HepG2 (cell line): ENCODE data around the gene ESYT1. TPM values are rescaled to one million over a fixed set of nuclear protein-coding genes. Genes with fewer than 3 reads are reported as not detected.
A peak's percentile ranks its signal among the peaks of the same experiment; 100 is the strongest.

Experiments
- AGO1 ChIP-seq: fragments of 200-400 bp; formaldehyde crosslinking; IDR thresholded peaks from 2 replicates; pipeline ENCODE4 v1.6.1; 2017; ENCODE audit warnings: mild to moderate bottlenecking, low read depth, low read length, moderate library complexity; ENCODE audit not compliant: poor library complexity, severe bottlenecking
- GTF2F1 ChIP-seq: fragments of 150-350 bp; IDR thresholded peaks from 2 replicates; pipeline ENCODE4 v1.6.1; 2014; ENCODE audit warnings: low read length
- HOXA3 ChIP-seq: sonication (generic); formaldehyde crosslinking; IDR thresholded peaks from 2 replicates; pipeline ENCODE4 v1.5.0; 2020; ENCODE audit warnings: missing genetic modification reagents
- JUNB ChIP-seq: sonication (generic); formaldehyde crosslinking; IDR thresholded peaks from 2 replicates; pipeline ENCODE4 v1.8.0; 2022; ENCODE audit warnings: missing genetic modification reagents, mild to moderate bottlenecking, borderline replicate concordance
- KLF11 ChIP-seq: IDR thresholded peaks from 2 replicates; pipeline ENCODE4 v1.6.1; 2016; ENCODE audit warnings: missing compliant biosample characterization
- KLF12 ChIP-seq: sonication (generic); formaldehyde crosslinking; IDR thresholded peaks from 2 replicates; pipeline ENCODE4 v1.4.0; 2020; ENCODE audit warnings: missing genetic modification reagents, borderline replicate concordance
- KLF9 ChIP-seq: IDR thresholded peaks from 2 replicates; pipeline ENCODE4 v1.6.1; 2016; ENCODE audit warnings: low read depth
- KMT2B ChIP-seq: IDR thresholded peaks from 2 replicates; pipeline ENCODE4 v1.6.1; 2016; ENCODE audit warnings: missing genetic modification reagents, missing compliant biosample characterization
- REXO4 ChIP-seq: sonication (generic); formaldehyde crosslinking; IDR thresholded peaks from 2 replicates; pipeline ENCODE4 v1.8.0; 2022; ENCODE audit warnings: missing genetic modification reagents, mild to moderate bottlenecking, borderline replicate concordance
- STAG1 ChIP-seq: sonication (generic); formaldehyde crosslinking; IDR thresholded peaks from 2 replicates; pipeline ENCODE4 v1.4.0; 2020; ENCODE audit warnings: missing genetic modification reagents
- ZFP62 ChIP-seq: sonication (generic); formaldehyde crosslinking; IDR thresholded peaks from 2 replicates; pipeline ENCODE4 v1.4.0; 2020; ENCODE audit warnings: missing genetic modification reagents
- ZNF224 ChIP-seq: sonication (generic); formaldehyde crosslinking; IDR thresholded peaks from 2 replicates; pipeline ENCODE4 v1.5.0; 2020; ENCODE audit warnings: mild to moderate bottlenecking, missing genetic modification reagents
- ZNF333 ChIP-seq: sonication (generic); formaldehyde crosslinking; IDR thresholded peaks from 2 replicates; pipeline ENCODE4 v1.4.0; 2020; ENCODE audit warnings: mild to moderate bottlenecking, missing genetic modification reagents, borderline replicate concordance
- ZNF335 ChIP-seq: sonication (generic); formaldehyde crosslinking; IDR thresholded peaks from 2 replicates; pipeline ENCODE4 v1.4.0; 2020; ENCODE audit warnings: missing genetic modification reagents
- ZNF564 ChIP-seq: sonication (generic); formaldehyde crosslinking; IDR thresholded peaks from 2 replicates; pipeline ENCODE4 v1.8.1; 2023; ENCODE audit warnings: mild to moderate bottlenecking, missing genetic modification reagents
- ZSCAN12 ChIP-seq: sonication (generic); formaldehyde crosslinking; IDR thresholded peaks from 2 replicates; pipeline ENCODE4 v1.9.0; 2021; ENCODE audit warnings: mild to moderate bottlenecking, missing genetic modification reagents
- polyA plus RNA-seq, 8 experiments: library from polyadenylated mRNA; depleted of rRNA in 3 of 8; stranded (reverse) in 7 of 8; unstranded in 1 of 8; fragments of >200 nt; fragmentation: Illumina TruSeq in 4 of 8; extraction: Trizol in 4 of 8; gene quantifications; 2 replicates each; pipeline versions ENCODE4 v1.2.1 to v1.2.3, GENCODE V29; 2011 to 2016; ENCODE audit warnings: low read depth in 4 of 8, missing spikeins in 1 of 8, mixed read lengths in 1 of 8; ENCODE audit not compliant: insufficient read depth in 1 of 8
- total RNA-seq, 5 experiments: library from RNA; depleted of rRNA; stranded (reverse); fragments of >200 nt; fragmentation: Illumina TruSeq; extraction: Trizol; gene quantifications; 2 replicates each; pipeline ENCODE4 v1.2.3, GENCODE V29; 2016; ENCODE audit warnings: low read depth in 1 of 5
- TF ChIP-seq, protein P1 (sequence below): sonication (generic); formaldehyde crosslinking; IDR thresholded peaks from 2 replicates; pipeline ENCODE4; 2020; ENCODE audit warnings: missing genetic modification reagents, mild to moderate bottlenecking, borderline replicate concordance
- TF ChIP-seq, protein P2 (sequence below): sonication (generic); formaldehyde crosslinking; IDR thresholded peaks from 2 replicates; pipeline ENCODE4 v1.4.0; 2020; ENCODE audit warnings: missing genetic modification reagents
- TF ChIP-seq, protein P3 (sequence below): IDR thresholded peaks from 2 replicates; pipeline ENCODE4 v1.6.1; 2016
- TF ChIP-seq, protein P4 (sequence below): IDR thresholded peaks from 2 replicates; pipeline ENCODE4 v1.6.1; 2012; ENCODE audit warnings: low read depth, low read length, improper control_type of control experiment
- TF ChIP-seq, protein P5 (sequence below): IDR thresholded peaks from 2 replicates; pipeline ENCODE4 v1.6.1; 2018; ENCODE audit warnings: missing genetic modification reagents
- TF ChIP-seq, protein P6 (sequence below): sonication (generic); formaldehyde crosslinking; IDR thresholded peaks from 2 replicates; pipeline ENCODE4 v1.8.0; 2022; ENCODE audit warnings: mild to moderate bottlenecking, missing genetic modification reagents

Gene ESYT1
- total and polyA plus RNA-seq, 2 of the 13 experiments (the other 11 are each of a cell fraction or from before 2014, with no cell fraction given): 66.9 to 71.0 TPM

DNA sequence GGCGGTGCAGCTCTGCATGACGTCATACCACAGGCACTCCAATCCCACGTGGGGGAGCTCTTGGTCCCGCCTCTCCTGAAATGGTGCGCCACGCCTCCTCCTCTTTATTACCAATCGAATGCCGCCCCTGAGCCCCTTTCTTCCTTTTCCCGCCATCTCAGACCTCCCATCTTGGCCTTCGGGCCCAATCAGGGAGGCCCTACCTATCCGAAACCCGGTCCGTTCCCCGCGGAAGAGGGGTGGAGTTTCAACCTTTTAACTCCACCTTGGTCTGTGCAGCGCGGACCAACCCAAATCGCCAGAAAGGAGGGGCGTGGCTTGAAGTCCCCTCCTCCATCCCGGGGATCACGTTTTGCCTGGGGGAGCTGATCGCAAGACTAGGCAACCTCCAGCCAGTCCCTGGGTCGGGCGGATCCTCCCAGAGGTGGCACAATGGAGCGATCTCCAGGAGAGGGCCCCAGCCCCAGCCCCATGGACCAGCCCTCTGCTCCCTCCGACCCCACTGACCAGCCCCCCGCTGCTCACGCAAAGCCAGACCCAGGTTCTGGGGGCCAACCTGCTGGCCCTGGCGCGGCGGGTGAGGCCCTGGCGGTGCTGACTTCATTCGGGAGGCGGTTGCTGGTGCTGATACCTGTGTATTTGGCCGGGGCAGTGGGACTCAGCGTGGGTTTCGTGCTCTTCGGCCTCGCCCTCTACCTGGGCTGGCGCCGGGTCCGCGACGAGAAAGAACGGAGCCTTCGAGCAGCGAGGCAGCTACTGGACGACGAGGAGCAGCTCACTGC lies at the start of gene ESYT1 (continued):
- TF ChIP-seq, protein P1, sequence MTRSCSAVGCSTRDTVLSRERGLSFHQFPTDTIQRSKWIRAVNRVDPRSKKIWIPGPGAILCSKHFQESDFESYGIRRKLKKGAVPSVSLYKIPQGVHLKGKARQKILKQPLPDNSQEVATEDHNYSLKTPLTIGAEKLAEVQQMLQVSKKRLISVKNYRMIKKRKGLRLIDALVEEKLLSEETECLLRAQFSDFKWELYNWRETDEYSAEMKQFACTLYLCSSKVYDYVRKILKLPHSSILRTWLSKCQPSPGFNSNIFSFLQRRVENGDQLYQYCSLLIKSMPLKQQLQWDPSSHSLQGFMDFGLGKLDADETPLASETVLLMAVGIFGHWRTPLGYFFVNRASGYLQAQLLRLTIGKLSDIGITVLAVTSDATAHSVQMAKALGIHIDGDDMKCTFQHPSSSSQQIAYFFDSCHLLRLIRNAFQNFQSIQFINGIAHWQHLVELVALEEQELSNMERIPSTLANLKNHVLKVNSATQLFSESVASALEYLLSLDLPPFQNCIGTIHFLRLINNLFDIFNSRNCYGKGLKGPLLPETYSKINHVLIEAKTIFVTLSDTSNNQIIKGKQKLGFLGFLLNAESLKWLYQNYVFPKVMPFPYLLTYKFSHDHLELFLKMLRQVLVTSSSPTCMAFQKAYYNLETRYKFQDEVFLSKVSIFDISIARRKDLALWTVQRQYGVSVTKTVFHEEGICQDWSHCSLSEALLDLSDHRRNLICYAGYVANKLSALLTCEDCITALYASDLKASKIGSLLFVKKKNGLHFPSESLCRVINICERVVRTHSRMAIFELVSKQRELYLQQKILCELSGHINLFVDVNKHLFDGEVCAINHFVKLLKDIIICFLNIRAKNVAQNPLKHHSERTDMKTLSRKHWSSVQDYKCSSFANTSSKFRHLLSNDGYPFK (CRISPR knock-in tag): no peak; the same call in 1 of the 2 replicates
- TF ChIP-seq, protein P2, sequence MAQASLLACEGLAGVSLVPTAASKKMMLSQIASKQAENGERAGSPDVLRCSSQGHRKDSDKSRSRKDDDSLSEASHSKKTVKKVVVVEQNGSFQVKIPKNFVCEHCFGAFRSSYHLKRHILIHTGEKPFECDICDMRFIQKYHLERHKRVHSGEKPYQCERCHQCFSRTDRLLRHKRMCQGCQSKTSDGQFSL (CRISPR knock-in tag): 0 out of 2 replicates have a peak, but pooled peaks have one; percentile 25
- peak; percentile 69 for TF ChIP-seq AGO1
- TF ChIP-seq KLF12: peak; percentile 85
- TF ChIP-seq KMT2B: no peak
- no peak for TF ChIP-seq REXO4 (CRISPR knock-in tag)
- no peak; the same call in 1 of the 2 replicates for TF ChIP-seq GTF2F1
- TF ChIP-seq KLF11: no peak; the same call in 1 of the 2 replicates
- TF ChIP-seq JUNB: no peak
- no peak for TF ChIP-seq ZNF333 (CRISPR knock-in tag)
- TF ChIP-seq STAG1 (CRISPR knock-in tag): peak; percentile 4; the same call in 1 of the 2 replicates
- TF ChIP-seq, protein P3, sequence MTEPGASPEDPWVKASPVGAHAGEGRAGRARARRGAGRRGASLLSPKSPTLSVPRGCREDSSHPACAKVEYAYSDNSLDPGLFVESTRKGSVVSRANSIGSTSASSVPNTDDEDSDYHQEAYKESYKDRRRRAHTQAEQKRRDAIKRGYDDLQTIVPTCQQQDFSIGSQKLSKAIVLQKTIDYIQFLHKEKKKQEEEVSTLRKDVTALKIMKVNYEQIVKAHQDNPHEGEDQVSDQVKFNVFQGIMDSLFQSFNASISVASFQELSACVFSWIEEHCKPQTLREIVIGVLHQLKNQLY (CRISPR knock-in tag): 0 out of 2 replicates have a peak, but pooled peaks have one; percentile 13
- TF ChIP-seq HOXA3 (CRISPR knock-in tag): peak; percentile 64; the same call in 1 of the 2 replicates
- no peak for TF ChIP-seq ZNF564 (CRISPR knock-in tag)
- peak; percentile 38; the same call in 1 of the 2 replicates for TF ChIP-seq ZNF335 (CRISPR knock-in tag)
- TF ChIP-seq, protein P4, sequence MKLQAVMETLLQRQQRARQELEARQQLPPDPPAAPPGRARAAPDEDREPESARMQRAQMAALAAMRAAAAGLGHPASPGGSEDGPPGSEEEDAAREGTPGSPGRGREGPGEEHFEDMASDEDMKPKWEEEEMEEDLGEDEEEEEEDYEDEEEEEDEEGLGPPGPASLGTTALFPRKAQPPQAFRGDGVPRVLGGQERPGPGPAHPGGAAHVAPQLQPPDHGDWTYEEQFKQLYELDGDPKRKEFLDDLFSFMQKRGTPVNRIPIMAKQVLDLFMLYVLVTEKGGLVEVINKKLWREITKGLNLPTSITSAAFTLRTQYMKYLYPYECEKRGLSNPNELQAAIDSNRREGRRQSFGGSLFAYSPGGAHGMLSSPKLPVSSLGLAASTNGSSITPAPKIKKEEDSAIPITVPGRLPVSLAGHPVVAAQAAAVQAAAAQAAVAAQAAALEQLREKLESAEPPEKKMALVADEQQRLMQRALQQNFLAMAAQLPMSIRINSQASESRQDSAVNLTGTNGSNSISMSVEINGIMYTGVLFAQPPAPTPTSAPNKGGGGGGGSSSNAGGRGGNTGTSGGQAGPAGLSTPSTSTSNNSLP: no peak
- TF ChIP-seq, protein P5, sequence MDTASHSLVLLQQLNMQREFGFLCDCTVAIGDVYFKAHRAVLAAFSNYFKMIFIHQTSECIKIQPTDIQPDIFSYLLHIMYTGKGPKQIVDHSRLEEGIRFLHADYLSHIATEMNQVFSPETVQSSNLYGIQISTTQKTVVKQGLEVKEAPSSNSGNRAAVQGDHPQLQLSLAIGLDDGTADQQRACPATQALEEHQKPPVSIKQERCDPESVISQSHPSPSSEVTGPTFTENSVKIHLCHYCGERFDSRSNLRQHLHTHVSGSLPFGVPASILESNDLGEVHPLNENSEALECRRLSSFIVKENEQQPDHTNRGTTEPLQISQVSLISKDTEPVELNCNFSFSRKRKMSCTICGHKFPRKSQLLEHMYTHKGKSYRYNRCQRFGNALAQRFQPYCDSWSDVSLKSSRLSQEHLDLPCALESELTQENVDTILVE: no peak
- TF ChIP-seq, protein P6, sequence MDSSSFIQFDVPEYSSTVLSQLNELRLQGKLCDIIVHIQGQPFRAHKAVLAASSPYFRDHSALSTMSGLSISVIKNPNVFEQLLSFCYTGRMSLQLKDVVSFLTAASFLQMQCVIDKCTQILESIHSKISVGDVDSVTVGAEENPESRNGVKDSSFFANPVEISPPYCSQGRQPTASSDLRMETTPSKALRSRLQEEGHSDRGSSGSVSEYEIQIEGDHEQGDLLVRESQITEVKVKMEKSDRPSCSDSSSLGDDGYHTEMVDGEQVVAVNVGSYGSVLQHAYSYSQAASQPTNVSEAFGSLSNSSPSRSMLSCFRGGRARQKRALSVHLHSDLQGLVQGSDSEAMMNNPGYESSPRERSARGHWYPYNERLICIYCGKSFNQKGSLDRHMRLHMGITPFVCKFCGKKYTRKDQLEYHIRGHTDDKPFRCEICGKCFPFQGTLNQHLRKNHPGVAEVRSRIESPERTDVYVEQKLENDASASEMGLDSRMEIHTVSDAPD (CRISPR knock-in tag): no peak
- 0 out of 2 replicates have a peak, but pooled peaks have one; percentile 71 for TF ChIP-seq KLF9 (CRISPR knock-in tag)
- TF ChIP-seq ZNF224 (CRISPR knock-in tag): no peak
- TF ChIP-seq ZSCAN12: peak; percentile 30; the same call in 1 of the 2 replicates
- TF ChIP-seq ZFP62 (CRISPR knock-in tag): no peak
